GM18502 (cell line): ENCODE measurements around the gene HS3ST3A1.

Experiments used
- ATAC-seq: cut with Tn5 transposase; IDR thresholded peaks from one replicate; pipeline ENCODE4 v1.9.1; 2021; ENCODE audit warnings: mild to moderate bottlenecking; ENCODE audit not compliant: unreplicated experiment, poor library complexity

HS3ST3A1 gene

GRCh38 chr17:13541032-13541480, 60.7 kb downstream of the HS3ST3A1 start:
- ATAC-seq: no peak

- no peak for ATAC-seq
Measured at GRCh38 chr17:13540546-13540945, 61.2 kb downstream of the HS3ST3A1 start.

- no peak for ATAC-seq
Measured at GRCh38 chr17:13539421-13539820, 62.3 kb downstream of the HS3ST3A1 start.

- ATAC-seq: no peak
Measured at GRCh38 chr17:13538841-13539411, 62.8 kb downstream of the HS3ST3A1 start.

GRCh38 chr17:13537871-13538643, 63.7 kb downstream of the HS3ST3A1 start:
- ATAC-seq: no peak

GRCh38 chr17:13537167-13537731, 64.5 kb downstream of the HS3ST3A1 start:
- ATAC-seq: no peak

- ATAC-seq: no peak
Measured at GRCh38 chr17:13534946-13535345, 66.8 kb downstream of the HS3ST3A1 start.

GRCh38 chr17:13531721-13532120, 70.0 kb downstream of the HS3ST3A1 start:
- no peak for ATAC-seq

GRCh38 chr17:13525876-13526275, 75.9 kb downstream of the HS3ST3A1 start:
- no peak for ATAC-seq

GRCh38 chr17:13523164-13523563, 78.6 kb downstream of the HS3ST3A1 start:
- no peak for ATAC-seq

GRCh38 chr17:13522749-13523148, 79.0 kb downstream of the HS3ST3A1 start:
- ATAC-seq: no peak

GRCh38 chr17:13521784-13522183, 79.9 kb downstream of the HS3ST3A1 start:
- ATAC-seq: no peak

GRCh38 chr17:13520899-13521572, 80.7 kb downstream of the HS3ST3A1 start:
- ATAC-seq: peak; percentile 42

GRCh38 chr17:13518261-13519000, 83.3 kb downstream of the HS3ST3A1 start:
- no peak for ATAC-seq

- no peak for ATAC-seq
Measured at GRCh38 chr17:13513039-13513405, 88.7 kb downstream of the HS3ST3A1 start.

- ATAC-seq: peak; percentile 28
Measured at GRCh38 chr17:13510062-13510461, 91.7 kb downstream of the HS3ST3A1 start.

GRCh38 chr17:13509527-13509926, 92.2 kb downstream of the HS3ST3A1 start:
- ATAC-seq: peak; percentile 50

- ATAC-seq: no peak
Measured at GRCh38 chr17:13508896-13509295, 92.8 kb downstream of the HS3ST3A1 start.

- ATAC-seq: no peak
Measured at GRCh38 chr17:13503526-13503925, 98.2 kb downstream of the HS3ST3A1 start.

- no peak for ATAC-seq
Measured at GRCh38 chr17:13502263-13502662, 99.5 kb downstream of the HS3ST3A1 start.
